DOHH2 (cell line): ENCODE results near the gene ZNF804B.

Experiments used
- CTCF ChIP-seq: fragments of 200-600 bp; sonication (generic); IDR thresholded peaks from one replicate; pipeline ENCODE4 v1.5.1; 2014; ENCODE audit warnings: antibody characterized with exemption, mild to moderate bottlenecking, low read depth, low read length; ENCODE audit not compliant: poor library complexity, severe bottlenecking
- EZH2phosphoT487 ChIP-seq: fragments of 200-600 bp; sonication (generic); IDR thresholded peaks from 2 replicates; pipeline ENCODE4 v1.6.1; 2017; ENCODE audit warnings: borderline replicate concordance, mild to moderate bottlenecking, antibody characterized with exemption, low read length, moderate library complexity, mixed read lengths

DNA sequence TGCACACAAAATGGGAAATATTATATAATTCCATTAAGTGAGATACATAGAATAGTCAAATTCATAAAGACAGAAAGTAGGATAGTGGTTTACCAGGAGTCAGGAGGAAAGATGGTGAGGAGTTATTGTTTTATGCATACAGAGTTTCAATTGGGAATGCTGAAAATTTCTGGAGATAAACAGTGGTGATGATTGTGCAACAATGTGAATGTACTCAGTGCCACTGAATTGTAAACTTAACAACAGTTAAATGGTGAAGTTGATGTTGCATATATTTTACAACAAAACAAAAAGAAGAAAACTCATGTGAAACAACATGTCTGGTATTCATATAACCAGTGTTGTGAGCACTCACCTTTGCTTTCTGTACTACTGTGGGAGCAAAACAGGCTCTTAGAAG is 204.9 kb downstream of the ZNF804B start:
- TF ChIP-seq CTCF = no peak
- no peak for TF ChIP-seq EZH2phosphoT487
